ENCODE data around the gene C1QL4. TPM values are rescaled to one million over a fixed set of nuclear protein-coding genes. Genes with fewer than 3 reads are reported as not detected.

The C1QL4 gene
- total and polyA plus RNA-seq, 9 of the 15 experiments (the other 6 are each of a cell fraction or from before 2014, with no cell fraction given) = 0.08 to 2.1 (median 0.31) TPM

DNA sequence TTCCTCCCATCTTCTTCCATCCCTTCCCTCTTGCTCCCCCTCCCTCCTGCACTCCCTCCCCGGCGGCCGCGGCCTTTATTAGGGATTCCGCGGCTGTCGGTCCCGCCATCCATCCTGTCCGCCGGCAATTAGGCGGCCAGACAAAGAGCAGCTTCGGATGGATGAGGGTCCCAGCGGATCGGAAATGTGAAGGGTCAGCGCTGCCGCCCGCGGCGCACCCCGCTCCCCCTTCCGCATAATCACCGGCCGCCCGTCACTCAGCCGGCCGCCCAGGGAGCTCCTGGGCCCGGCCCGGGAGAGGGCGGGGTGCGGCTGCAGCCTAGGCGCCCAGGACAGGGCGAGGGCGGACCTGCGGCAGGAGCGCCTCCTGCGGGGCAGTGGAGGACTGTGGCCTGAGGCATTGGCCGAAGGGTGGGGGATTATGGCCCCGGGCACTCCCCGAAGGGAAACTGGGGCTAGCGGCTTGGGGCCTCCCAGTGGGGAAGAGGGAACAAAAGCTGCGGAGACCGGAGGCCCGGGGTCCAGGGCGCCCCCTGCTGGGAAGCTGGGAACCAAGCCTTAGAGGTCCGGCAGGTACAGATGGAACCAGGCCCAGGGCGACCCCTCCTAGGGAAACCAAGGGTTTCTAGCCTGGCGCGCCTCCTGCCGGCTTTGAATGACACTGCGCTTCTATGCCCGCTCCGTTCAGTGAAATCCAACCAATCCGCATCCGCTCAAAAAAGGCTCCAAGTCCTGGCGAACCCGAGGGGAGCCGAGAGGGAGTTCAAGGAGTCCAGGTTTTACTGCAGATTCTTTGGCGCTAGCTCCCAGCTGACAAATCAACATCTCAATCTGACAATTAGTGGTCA lies 5.3 kb upstream of the C1QL4 start (continued):
- 0 out of 2 replicates have a peak, but pooled peaks have one; percentile 22 for TF ChIP-seq ETS1 (conservative IDR thresholded peaks at IDR 0.05; ENCODE audit: control insufficient read depth, low read depth, low read length)
- TF ChIP-seq SMARCA4 (IDR thresholded peaks at IDR 0.05) = no peak; the same call in 1 of the 2 replicates
- peak; percentile 91; the same call in 1 of the 2 replicates for TF ChIP-seq ZBTB7A (IDR thresholded peaks at IDR 0.05; ENCODE audit: borderline replicate concordance, control insufficient read depth, low read depth, low read length)
- no peak for TF ChIP-seq CBX3 (IDR thresholded peaks at IDR 0.05; ENCODE audit: borderline replicate concordance in 1 of 2, low read length in 2 of 2)
- TF ChIP-seq IRF2 (CRISPR knock-in tag; IDR thresholded peaks at IDR 0.05) = no peak
- no peak for TF ChIP-seq SRSF7 (optimal IDR thresholded peaks at IDR 0.05; ENCODE audit: low read depth, low read length)
- no peak for TF ChIP-seq BCL6 (CRISPR knock-in tag; IDR thresholded peaks at IDR 0.05)
- TF ChIP-seq ZNF384 (IDR thresholded peaks at IDR 0.05; ENCODE audit: low read depth, low read length) = no peak
- TF ChIP-seq ZNF586 (CRISPR knock-in tag; conservative IDR thresholded peaks at IDR 0.05) = no peak
- 0 out of 2 replicates have a peak, but pooled peaks have one; percentile 16 for TF ChIP-seq FOXK1 (CRISPR knock-in tag; IDR thresholded peaks at IDR 0.05; ENCODE audit: borderline replicate concordance)
- no peak for TF ChIP-seq RBM34 (IDR thresholded peaks at IDR 0.05; ENCODE audit: borderline replicate concordance, insufficient read depth, low read length)
- no peak for TF ChIP-seq SMARCE1 (IDR thresholded peaks at IDR 0.05)
- TF ChIP-seq GABPB1 (CRISPR knock-in tag; IDR thresholded peaks at IDR 0.05) = peak; percentile 67
- no peak for TF ChIP-seq CGGBP1 (CRISPR knock-in tag; IDR thresholded peaks at IDR 0.05)
- no peak for TF ChIP-seq GABPB2 (CRISPR knock-in tag; conservative IDR thresholded peaks at IDR 0.05)
- TF ChIP-seq GATA2 (CRISPR knock-in tag; IDR thresholded peaks at IDR 0.05) = no peak
- no peak for TF ChIP-seq SIX5 (IDR thresholded peaks at IDR 0.05; ENCODE audit: borderline replicate concordance in 1 of 2, insufficient read depth in 1 of 2, low read depth in 1 of 2, low read length in 2 of 2)
- TF ChIP-seq ATF2 (CRISPR knock-in tag; IDR thresholded peaks at IDR 0.05) = no peak
- no peak for TF ChIP-seq ZKSCAN8 (CRISPR knock-in tag; IDR thresholded peaks at IDR 0.05)
- TF ChIP-seq ZNF354B (CRISPR knock-in tag; IDR thresholded peaks at IDR 0.05) = no peak
- TF ChIP-seq ZBTB26 (CRISPR knock-in tag; IDR thresholded peaks at IDR 0.05) = no peak
- TF ChIP-seq, protein P1, sequence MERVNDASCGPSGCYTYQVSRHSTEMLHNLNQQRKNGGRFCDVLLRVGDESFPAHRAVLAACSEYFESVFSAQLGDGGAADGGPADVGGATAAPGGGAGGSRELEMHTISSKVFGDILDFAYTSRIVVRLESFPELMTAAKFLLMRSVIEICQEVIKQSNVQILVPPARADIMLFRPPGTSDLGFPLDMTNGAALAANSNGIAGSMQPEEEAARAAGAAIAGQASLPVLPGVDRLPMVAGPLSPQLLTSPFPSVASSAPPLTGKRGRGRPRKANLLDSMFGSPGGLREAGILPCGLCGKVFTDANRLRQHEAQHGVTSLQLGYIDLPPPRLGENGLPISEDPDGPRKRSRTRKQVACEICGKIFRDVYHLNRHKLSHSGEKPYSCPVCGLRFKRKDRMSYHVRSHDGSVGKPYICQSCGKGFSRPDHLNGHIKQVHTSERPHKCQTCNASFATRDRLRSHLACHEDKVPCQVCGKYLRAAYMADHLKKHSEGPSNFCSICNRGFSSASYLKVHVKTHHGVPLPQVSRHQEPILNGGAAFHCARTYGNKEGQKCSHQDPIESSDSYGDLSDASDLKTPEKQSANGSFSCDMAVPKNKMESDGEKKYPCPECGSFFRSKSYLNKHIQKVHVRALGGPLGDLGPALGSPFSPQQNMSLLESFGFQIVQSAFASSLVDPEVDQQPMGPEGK (CRISPR knock-in tag; IDR thresholded peaks at IDR 0.05; ENCODE audit: borderline replicate concordance) = no peak

All from K562 (cell line).